ENCODE data around the gene HERC2.

Gene HERC2

DNA sequence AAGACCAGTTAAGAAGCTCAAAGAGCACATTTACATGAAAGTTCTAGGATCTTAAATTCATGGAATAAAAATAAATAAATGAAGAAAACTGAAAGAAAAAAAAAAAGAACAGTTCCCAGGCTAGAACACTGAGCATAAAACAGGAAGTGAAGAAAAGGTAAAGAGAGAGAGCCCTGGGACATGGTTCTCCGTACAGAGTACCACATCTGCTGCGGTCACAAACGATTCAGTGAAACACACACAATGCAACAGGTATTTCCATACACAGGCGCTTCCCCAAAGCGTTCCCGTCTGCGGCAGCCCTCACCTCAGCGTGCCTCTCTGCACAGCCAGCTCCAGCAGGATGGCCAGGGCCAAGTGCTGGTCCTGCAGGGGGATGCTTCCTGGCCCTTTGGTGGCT is 49.4 kb downstream of the HERC2 start:
- no peak overlapping the region for H3K4me3 ChIP-seq (ENCODE audit: severe bottlenecking)
- TF ChIP-seq, protein P1, sequence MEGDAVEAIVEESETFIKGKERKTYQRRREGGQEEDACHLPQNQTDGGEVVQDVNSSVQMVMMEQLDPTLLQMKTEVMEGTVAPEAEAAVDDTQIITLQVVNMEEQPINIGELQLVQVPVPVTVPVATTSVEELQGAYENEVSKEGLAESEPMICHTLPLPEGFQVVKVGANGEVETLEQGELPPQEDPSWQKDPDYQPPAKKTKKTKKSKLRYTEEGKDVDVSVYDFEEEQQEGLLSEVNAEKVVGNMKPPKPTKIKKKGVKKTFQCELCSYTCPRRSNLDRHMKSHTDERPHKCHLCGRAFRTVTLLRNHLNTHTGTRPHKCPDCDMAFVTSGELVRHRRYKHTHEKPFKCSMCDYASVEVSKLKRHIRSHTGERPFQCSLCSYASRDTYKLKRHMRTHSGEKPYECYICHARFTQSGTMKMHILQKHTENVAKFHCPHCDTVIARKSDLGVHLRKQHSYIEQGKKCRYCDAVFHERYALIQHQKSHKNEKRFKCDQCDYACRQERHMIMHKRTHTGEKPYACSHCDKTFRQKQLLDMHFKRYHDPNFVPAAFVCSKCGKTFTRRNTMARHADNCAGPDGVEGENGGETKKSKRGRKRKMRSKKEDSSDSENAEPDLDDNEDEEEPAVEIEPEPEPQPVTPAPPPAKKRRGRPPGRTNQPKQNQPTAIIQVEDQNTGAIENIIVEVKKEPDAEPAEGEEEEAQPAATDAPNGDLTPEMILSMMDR (IDR thresholded peaks at IDR 0.05; ENCODE audit: poor library complexity, severe bottlenecking): no peak
- H3K27me3 ChIP-seq (ENCODE audit: insufficient read depth, poor library complexity, severe bottlenecking): no peaks in the 10 kb centered on the region
- no peak overlapping the region for H3K27ac ChIP-seq (ENCODE audit: poor library complexity, severe bottlenecking)
- ATAC-seq (ENCODE audit: low read depth): no peak
- no peaks in the 10 kb centered on the region for H3K9me3 ChIP-seq (ENCODE audit: severe bottlenecking)
- no peaks in the 10 kb centered on the region for H3K4me1 ChIP-seq (ENCODE audit: insufficient read depth, poor library complexity, severe bottlenecking)
- DNase-seq (ENCODE audit: low spot score): no peak
- H3K36me3 ChIP-seq (ENCODE audit: low read depth): peaks cover 86% of the 10 kb centered on the region

DNA sequence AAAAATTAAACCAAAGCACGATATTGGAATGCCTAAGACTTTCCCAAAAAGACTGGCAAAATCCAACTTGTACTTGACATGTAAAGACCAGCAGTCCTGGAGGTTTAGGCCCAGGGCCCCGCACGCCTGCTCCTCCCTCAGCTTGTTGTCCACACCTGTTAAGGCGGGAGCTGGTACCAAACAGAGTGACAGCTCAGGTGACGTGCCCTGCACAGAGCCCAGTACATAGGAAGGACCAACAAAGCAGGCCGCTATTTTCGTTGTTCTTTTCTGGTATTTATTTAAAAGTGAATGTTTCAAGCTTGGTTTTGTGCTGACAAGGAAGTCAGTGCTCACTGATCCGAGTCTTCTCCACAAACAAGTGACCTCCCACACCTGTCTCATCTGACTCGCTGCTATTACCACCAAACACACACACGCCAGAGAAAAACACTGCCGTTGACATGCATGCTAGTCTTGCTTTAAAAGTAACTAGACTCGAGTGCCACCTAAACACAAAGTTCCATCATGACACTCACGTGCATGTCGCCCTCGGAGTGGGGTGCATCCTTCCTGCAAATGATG is 50.2 kb downstream of the HERC2 start:
- Histone ChIP-seq H3K4me3 (ENCODE audit: severe bottlenecking) (no peak overlapping the region), H3K27ac (ENCODE audit: poor library complexity, severe bottlenecking) (no peak overlapping the region), H3K36me3 (ENCODE audit: low read depth) (peaks cover 87% of the 10 kb centered on the region), H3K9me3 (ENCODE audit: severe bottlenecking) (no peaks in the 10 kb centered on the region), H3K27me3 (ENCODE audit: insufficient read depth, poor library complexity, severe bottlenecking) (no peaks in the 10 kb centered on the region), H3K4me1 (ENCODE audit: insufficient read depth, poor library complexity, severe bottlenecking) (no peaks in the 10 kb centered on the region)
- TF ChIP-seq, protein P1 (IDR thresholded peaks at IDR 0.05; ENCODE audit: poor library complexity, severe bottlenecking): no peak
- DNase-seq (ENCODE audit: low spot score): no peak
- no peak for ATAC-seq (ENCODE audit: low read depth)

DNA sequence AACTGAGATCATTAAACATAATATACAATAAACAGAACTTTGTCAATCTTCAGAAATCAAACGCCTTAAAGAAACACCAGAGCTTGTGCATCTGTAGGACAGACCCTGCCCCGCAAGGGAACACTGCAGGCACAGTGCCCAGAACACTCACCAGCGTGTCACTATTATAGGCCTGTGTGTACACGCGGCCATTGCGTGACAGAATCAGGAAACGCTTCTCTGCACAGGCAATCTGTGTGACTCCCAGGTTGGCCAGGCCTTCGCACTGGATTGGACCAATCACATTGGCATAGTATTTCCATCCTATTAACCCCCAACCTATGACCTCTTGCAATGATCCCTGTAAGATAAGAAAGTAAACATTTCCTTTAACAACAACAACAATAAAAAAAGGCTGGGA is 52.9 kb downstream of the HERC2 start:
- TF ChIP-seq, protein P1 (IDR thresholded peaks at IDR 0.05; ENCODE audit: poor library complexity, severe bottlenecking): no peak
- ATAC-seq (ENCODE audit: low read depth) (peak; percentile 31; the same call in 1 of the 3 replicates), DNase-seq (ENCODE audit: low spot score) (no peak)
- Histone ChIP-seq H3K36me3 (ENCODE audit: low read depth) (peaks cover 94% of the 10 kb centered on the region), H3K27me3 (ENCODE audit: insufficient read depth, poor library complexity, severe bottlenecking) (no peaks in the 10 kb centered on the region), H3K9me3 (ENCODE audit: severe bottlenecking) (no peaks in the 10 kb centered on the region), H3K27ac (ENCODE audit: poor library complexity, severe bottlenecking) (no peak overlapping the region), H3K4me1 (ENCODE audit: insufficient read depth, poor library complexity, severe bottlenecking) (no peaks in the 10 kb centered on the region), H3K4me3 (ENCODE audit: severe bottlenecking) (no peak overlapping the region)

DNA sequence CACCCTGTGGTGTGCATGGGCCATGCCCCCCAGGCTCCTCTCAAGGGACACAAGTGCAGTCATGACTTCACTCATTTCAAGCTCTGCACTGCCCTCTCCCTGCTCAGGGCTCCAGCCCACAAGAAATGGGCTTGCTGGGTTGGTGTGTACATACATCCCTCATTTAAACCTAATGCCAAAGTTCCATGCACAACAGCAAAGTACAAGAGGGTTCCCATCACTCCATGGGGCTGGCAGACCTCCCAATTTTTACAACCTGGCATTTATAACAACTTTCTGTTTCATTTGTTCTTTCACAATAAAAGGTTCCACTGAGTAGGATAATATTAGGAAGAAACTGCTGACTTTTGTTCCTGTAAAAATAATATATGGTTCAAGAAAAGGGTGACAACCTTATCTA is 54.3 kb downstream of the HERC2 start:
- DNase-seq (ENCODE audit: low spot score): no peak
- no peaks in the 10 kb centered on the region for H3K9me3 ChIP-seq (ENCODE audit: severe bottlenecking)
- ATAC-seq (ENCODE audit: low read depth): no peak
- H3K27ac ChIP-seq (ENCODE audit: poor library complexity, severe bottlenecking): no peak overlapping the region
- TF ChIP-seq, protein P1 (IDR thresholded peaks at IDR 0.05; ENCODE audit: poor library complexity, severe bottlenecking): no peak
- no peaks in the 10 kb centered on the region for H3K4me1 ChIP-seq (ENCODE audit: insufficient read depth, poor library complexity, severe bottlenecking)
- H3K36me3 ChIP-seq (ENCODE audit: low read depth): peaks cover 92% of the 10 kb centered on the region
- H3K4me3 ChIP-seq (ENCODE audit: severe bottlenecking): no peak overlapping the region
- H3K27me3 ChIP-seq (ENCODE audit: insufficient read depth, poor library complexity, severe bottlenecking): no peaks in the 10 kb centered on the region

DNA sequence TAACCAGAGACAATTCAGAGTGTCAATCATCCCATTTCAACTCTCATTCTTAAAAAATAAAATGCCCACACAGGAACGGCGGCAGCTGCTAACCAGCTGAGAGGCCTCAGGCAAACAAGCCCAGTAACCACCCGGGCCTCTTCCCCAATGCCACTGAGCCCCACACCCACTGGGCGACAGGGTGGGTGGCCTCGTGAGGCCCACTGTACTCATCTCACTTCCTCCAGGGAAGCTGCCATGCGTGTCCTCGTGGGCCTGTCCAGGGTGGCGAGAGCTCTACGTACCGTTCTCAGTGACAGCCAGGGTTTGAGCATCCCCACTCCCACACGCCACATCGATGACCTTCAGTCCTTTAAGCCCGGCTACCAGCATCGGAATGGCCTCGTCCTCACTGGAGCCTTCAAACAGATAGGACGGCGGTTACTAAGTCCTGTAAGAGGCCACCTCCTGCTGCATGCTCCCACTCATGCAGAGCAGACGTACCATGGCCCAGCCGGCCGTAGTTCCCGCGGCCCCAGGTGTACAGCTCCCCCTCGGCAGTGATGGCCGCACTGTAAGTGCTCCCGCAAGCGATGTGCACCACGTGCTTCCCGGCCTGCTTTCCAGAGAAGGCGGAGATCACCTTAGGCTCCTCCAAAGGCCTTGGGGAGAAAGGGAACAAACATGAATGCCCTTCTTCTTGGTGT is 56.5 kb downstream of the HERC2 start:
- ATAC-seq (ENCODE audit: low read depth) (no peak), DNase-seq (ENCODE audit: low spot score) (no peak)
- H3K4me1 ChIP-seq (ENCODE audit: insufficient read depth, poor library complexity, severe bottlenecking): no peaks in the 10 kb centered on the region
- H3K27me3 ChIP-seq (ENCODE audit: insufficient read depth, poor library complexity, severe bottlenecking): no peaks in the 10 kb centered on the region
- H3K27ac ChIP-seq (ENCODE audit: poor library complexity, severe bottlenecking): no peak overlapping the region
- TF ChIP-seq, protein P1 (IDR thresholded peaks at IDR 0.05; ENCODE audit: poor library complexity, severe bottlenecking): no peak
- H3K9me3 ChIP-seq (ENCODE audit: severe bottlenecking): no peaks in the 10 kb centered on the region
- H3K4me3 ChIP-seq (ENCODE audit: severe bottlenecking): no peak overlapping the region
- peaks cover 86% of the 10 kb centered on the region for H3K36me3 ChIP-seq (ENCODE audit: low read depth)
